Fibroblast of villous mesenchyme (primary cell): Measurements from ENCODE around the gene IQGAP3. TPM values are rescaled to one million over a fixed set of nuclear protein-coding genes. Genes with fewer than 3 reads are reported as not detected.

Experiments used
- DNase-seq: peaks from one replicate; pipeline ENCODE4 v3.0.0-alpha.2; 2010; ENCODE audit warnings: low read depth
- H3K4me3 ChIP-seq: 2 replicates; pipeline ENCODE4 v1.5.1; 2011; ENCODE audit warnings: low read depth, mild to moderate bottlenecking, low read length
- total RNA-seq: library from RNA; depleted of rRNA; stranded (reverse); fragments of >200 nt; gene quantifications from 2 replicates; pipeline ENCODE4 v1.2.3, GENCODE V29; 2012
- TF ChIP-seq, protein P1 (sequence below): IDR thresholded peaks from 2 replicates; pipeline ENCODE4 v1.5.1; 2012; ENCODE audit warnings: low read depth, mild to moderate bottlenecking, low read length; ENCODE audit not compliant: insufficient read depth

IQGAP3 gene
- total RNA-seq, 1 donor = 24.2 TPM

- DNase-seq = no peak
- no peak overlapping the region for H3K4me3 ChIP-seq
- TF ChIP-seq, protein P1, sequence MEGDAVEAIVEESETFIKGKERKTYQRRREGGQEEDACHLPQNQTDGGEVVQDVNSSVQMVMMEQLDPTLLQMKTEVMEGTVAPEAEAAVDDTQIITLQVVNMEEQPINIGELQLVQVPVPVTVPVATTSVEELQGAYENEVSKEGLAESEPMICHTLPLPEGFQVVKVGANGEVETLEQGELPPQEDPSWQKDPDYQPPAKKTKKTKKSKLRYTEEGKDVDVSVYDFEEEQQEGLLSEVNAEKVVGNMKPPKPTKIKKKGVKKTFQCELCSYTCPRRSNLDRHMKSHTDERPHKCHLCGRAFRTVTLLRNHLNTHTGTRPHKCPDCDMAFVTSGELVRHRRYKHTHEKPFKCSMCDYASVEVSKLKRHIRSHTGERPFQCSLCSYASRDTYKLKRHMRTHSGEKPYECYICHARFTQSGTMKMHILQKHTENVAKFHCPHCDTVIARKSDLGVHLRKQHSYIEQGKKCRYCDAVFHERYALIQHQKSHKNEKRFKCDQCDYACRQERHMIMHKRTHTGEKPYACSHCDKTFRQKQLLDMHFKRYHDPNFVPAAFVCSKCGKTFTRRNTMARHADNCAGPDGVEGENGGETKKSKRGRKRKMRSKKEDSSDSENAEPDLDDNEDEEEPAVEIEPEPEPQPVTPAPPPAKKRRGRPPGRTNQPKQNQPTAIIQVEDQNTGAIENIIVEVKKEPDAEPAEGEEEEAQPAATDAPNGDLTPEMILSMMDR = no peak
These were observed 27.7 kb downstream of the IQGAP3 start for GRCh38 chr1:156544592-156545102.

DNA sequence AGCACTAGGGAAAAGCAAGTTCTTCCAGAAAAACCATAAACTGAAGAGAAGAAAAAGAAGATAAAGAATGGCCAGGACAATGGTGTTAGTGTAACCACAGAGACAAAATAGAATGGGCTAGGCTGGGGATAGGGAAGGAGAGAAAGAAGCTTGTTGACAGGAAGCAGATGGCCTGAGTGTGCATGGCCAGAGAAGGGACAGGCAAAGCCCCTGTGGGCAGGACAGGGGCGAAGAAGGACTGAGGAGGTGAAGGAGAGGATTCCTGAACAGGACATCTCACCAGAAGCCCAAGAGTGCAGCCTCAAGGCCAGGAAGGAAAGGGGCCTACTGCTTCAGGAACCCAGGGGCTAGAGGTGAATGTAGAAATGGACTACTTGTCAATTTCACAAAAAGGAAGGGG lies 29.3 kb downstream of the IQGAP3 start:
- H3K4me3 ChIP-seq = no peak overlapping the region
- TF ChIP-seq, protein P1 = no peak
- DNase-seq = no peak

DNA sequence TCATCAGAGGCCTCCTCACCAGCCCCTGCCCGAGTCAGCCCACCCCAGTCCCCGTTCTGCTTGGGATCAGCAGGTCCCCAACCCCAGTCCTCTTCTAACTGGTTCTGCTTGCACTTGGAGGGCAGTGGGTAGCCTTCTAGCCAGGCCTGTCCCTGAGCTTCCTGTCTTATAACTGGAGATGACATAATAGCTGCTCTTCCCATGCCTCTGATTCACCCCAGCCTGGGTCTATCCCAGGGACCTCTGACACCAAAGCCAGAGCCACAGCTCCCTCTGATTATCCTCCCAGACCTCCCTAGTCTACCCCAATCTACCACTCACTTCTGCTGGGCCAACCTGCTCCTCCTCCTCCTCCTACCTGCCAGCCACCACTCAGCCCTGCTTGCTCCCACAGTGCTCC lies 31.4 kb downstream of the IQGAP3 start:
- DNase-seq = peak; percentile 12
- no peak overlapping the region for H3K4me3 ChIP-seq
- TF ChIP-seq, protein P1 = no peak

- no peak overlapping the region for H3K4me3 ChIP-seq
These were observed 32.5 kb downstream of the IQGAP3 start for GRCh38 chr1:156539818-156540355.

DNA sequence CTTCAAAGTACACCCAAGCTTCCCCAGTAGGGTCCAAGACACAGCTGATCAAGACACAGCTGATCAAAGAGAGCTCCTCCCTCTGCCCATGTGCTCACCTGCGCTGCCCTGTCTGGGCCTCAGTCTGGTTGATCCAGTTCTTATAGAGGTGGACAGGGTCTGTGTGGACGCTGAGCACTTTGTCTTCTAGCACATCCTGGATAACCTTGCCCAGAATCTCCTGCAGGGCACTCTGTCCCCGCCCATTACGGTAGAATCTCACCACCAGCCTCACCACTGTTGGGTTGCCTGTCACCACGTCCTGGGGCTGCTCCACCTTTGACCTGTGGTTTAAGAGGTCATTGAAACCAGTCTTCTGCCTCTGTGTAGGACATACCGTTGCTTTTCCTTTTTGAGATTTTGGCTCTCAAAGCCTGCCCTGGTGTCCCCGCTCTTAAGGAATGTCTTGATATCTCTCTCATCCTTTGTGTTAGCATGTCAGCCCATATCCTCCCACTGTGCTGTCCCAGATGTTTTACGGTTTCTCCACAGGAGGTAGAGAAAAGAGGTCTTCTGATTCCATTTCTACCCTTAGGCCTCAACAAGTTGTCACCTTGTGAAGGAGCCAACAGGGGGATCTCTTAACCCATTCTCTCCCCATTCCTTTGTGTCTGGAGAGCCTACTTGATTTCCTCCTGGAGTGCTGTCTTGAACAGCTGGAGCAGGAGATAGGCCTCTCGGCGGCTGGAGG lies 33.5 kb downstream of the IQGAP3 start:
- DNase-seq = no peak
- TF ChIP-seq, protein P1 = no peak
- no peak overlapping the region for H3K4me3 ChIP-seq

More at GRCh38 chr1:156539818-156540355, 32.5 kb downstream of the IQGAP3 start:
- DNase-seq = no peak
- TF ChIP-seq, protein P1 = no peak

DNA sequence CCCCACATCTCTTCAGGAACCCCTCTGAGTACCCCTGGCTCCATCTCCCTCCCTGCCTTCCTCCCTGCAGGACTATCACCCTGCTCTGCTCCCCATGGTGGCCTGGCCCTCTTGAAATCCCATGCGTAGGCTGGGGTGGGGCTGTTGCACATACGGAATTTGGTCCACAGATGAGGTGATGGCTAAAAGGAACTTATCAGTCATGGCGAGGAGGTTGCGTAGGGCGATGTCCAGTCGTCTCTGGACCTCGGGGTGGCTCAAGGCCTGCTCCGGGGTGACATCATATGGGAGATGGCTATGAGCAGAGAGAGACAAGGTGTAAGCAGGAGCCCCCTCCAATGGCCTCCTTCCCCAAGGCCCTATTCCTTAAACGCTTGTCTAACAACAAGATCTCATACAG lies 35.3 kb downstream of the IQGAP3 start:
- H3K4me3 ChIP-seq = no peak overlapping the region

More for the DNA sequence above, 35.3 kb downstream of the IQGAP3 start:
- DNase-seq = no peak
- TF ChIP-seq, protein P1 = no peak
